Cardiac fibroblast (primary cell): ENCODE measurements around the gene USP49.
A peak's percentile ranks its signal among the peaks of the same experiment; 100 is the strongest.

Experiments used
- DNase-seq, 2 donors: peaks; one replicate each; pipeline versions ENCODE4 v3.0.0 to v3.0.0-alpha.2; 2010; ENCODE audit warnings: low read depth in 2 of 2
- H3K4me3 ChIP-seq, 2 donors: replicated peaks in 1 of 2; 1 replicate in 1 of 2; 2 replicates in 1 of 2; pipeline ENCODE4 v1.5.1; 2011; ENCODE audit warnings: low read depth in 2 of 2, low read length in 2 of 2, mild to moderate bottlenecking in 2 of 2, moderate library complexity in 1 of 2
- TF ChIP-seq, protein P1 (sequence below): IDR thresholded peaks from one replicate; pipeline ENCODE4 v1.5.1; 2011; ENCODE audit warnings: low read depth, mild to moderate bottlenecking, low read length, inconsistent platforms

The USP49 gene

DNA sequence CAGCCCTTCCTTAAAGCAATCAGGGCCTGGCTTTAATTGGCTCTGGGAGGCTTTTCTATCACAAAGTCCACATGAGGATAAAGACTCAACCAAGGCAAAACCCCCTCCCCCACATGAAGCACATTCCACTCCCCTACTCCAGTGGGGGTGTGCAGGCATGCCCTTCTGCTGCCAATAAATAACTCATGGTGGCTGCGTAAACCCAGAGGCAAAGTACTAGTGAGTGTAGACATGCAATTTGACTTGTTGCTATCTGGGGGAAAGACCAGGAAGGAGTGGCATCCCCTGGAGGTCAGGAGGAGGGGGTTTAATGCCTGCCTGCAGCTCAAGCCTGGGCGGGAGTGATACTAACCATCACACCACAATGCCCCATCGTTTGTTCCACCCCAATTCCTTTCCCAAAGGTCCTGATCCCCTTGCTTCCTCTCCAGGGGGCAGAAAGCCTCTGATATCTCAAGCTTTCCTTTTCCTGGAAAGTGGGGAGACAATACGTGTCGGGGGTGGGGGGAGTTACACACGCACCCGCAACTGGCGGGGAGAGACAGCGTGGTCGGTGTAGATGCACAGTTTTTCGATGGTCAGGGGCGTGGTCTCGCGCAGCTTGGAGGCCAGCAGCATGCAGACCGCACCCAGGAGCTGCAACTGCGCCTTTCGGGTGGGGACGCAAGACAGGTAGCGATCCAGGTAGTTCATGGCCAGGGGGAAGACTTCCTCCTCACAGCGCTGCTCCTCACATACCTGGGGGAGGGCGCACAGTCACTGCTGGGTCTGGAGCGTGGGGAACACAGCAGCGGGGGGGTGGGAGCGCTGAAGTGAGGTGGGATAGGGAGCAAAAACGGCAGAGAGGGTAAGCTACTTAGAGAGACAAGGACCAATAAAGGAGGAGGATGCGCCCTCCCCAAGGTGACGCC lies 44.9 kb upstream of the USP49 start:
- H3K4me3 ChIP-seq: peak overlapping the region; percentile 97 to 98
- TF ChIP-seq, protein P1, sequence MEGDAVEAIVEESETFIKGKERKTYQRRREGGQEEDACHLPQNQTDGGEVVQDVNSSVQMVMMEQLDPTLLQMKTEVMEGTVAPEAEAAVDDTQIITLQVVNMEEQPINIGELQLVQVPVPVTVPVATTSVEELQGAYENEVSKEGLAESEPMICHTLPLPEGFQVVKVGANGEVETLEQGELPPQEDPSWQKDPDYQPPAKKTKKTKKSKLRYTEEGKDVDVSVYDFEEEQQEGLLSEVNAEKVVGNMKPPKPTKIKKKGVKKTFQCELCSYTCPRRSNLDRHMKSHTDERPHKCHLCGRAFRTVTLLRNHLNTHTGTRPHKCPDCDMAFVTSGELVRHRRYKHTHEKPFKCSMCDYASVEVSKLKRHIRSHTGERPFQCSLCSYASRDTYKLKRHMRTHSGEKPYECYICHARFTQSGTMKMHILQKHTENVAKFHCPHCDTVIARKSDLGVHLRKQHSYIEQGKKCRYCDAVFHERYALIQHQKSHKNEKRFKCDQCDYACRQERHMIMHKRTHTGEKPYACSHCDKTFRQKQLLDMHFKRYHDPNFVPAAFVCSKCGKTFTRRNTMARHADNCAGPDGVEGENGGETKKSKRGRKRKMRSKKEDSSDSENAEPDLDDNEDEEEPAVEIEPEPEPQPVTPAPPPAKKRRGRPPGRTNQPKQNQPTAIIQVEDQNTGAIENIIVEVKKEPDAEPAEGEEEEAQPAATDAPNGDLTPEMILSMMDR: no peak
- DNase-seq: peak; percentile 53 to 83

DNA sequence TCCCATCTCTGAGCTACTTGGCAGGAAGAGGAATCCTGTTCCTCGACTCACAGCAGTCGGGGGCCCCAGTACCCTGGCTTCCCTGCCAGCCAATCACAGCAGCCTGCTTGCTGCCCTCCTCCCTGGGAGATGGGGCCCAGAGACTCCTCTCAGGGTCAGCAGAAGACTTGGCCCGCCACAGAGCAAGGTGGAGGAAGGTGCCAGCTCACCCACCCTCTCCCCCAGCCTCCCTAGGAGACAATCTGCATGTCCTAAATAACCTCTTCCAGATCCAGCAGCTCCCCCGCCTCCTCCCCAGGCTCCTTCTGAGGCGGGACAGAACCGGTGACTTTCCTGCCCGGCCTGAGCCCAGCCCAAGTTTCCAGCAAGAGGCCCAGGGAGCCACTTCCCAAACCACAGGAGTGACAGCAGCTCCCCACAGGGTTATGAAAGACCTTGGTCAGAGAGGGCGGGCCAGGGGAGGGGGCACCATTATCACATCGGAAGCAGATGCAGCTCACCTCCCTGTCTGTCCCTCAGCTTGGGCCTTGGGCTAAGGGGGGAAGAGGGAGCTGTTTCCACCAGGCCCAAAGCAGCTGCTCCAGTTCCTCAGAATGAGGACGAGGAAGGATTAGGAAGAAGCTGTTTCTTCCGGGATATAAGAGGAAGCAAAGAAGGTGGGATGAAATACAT lies 44.1 kb upstream of the USP49 start:
- peak overlapping the region; percentile 97 to 98 for H3K4me3 ChIP-seq
- peak; percentile 45 to 89 for DNase-seq
- TF ChIP-seq, protein P1: no peak

DNA sequence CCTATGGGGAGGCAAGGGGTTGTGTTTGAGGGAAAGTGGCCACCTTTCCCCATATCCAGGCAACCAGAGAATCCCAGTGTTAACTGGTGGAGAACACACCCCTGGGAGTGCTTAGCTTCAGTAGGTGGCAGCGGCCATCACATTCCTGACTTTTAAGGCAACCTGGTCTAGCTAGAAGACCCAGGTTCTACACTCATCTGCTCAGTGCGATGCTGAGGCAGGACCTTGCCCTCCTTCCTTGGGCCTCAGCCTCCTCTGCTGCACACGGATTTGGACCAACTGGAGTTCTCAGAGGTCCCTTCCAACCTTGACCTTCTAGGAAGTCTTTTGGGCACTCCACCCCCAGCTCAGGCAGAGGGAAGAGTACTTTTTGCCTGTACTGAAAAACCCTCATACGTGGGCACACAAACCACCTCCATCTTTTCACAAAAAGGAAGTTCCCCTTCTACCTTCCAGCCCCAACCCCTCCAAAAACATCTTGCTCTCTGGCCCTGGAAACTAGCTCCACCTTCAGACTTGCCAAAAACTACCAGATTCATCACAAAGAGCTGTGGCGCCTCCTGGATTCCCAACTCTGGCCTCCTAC lies 43.5 kb upstream of the USP49 start:
- peak overlapping the region; percentile 97 to 98 for H3K4me3 ChIP-seq
- no peak for DNase-seq
- TF ChIP-seq, protein P1: no peak

DNA sequence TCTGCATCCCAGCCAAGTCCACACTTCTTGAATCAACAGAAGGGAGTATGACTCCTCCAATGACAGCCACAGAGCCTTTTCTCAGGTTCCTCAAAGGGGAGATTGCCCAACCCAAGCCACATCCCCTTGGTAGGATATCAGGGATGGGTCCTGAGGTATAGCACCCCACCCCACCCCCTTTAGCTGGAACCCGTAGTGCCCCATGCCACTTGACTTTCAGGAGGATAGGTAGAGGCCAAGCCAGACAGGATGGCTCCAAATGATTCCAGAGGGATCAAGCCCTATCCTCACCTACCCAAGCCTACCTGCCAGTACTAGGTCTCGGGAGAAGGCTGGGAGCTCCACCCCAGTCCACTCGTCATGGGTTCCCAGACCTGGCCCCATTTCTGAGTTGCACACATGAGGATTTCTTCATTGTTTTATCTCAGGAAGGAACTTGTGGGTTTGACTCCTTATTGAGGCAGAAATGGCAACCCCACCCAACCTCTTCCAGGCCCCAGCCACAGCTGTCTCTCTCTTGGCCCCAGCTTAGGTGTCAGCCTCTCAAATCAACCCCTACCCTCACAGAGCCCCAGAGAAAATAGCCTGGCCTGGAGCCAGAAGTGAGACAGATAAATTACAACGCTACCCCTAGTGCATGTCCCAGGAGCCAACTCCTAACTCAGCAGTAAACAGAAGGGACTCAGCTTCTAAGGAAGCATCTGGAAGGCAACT lies 42.8 kb upstream of the USP49 start:
- peak; percentile 35 to 83 for DNase-seq
- no peak overlapping the region for H3K4me3 ChIP-seq
- TF ChIP-seq, protein P1: no peak

DNA sequence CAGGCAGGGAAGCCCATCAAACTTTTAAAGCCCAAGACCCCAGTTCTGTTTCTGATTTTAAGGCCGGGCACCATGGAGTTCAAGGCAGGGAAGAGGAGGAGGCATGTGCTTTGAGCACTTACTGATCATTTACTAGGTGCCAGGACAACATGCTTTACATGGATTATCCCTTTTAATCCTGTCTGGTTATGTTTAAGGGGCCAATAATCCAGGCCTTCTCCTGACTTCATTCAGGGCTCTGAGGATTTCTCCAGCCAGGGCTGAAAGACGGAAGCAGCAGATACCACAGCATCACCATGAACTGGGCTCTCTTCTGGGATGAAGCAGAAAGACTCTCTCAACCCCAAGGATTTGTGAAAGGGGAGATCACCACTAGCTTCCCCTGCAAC lies 42.3 kb upstream of the USP49 start:
- TF ChIP-seq, protein P1: no peak
- no peak overlapping the region for H3K4me3 ChIP-seq
- no peak for DNase-seq

DNA sequence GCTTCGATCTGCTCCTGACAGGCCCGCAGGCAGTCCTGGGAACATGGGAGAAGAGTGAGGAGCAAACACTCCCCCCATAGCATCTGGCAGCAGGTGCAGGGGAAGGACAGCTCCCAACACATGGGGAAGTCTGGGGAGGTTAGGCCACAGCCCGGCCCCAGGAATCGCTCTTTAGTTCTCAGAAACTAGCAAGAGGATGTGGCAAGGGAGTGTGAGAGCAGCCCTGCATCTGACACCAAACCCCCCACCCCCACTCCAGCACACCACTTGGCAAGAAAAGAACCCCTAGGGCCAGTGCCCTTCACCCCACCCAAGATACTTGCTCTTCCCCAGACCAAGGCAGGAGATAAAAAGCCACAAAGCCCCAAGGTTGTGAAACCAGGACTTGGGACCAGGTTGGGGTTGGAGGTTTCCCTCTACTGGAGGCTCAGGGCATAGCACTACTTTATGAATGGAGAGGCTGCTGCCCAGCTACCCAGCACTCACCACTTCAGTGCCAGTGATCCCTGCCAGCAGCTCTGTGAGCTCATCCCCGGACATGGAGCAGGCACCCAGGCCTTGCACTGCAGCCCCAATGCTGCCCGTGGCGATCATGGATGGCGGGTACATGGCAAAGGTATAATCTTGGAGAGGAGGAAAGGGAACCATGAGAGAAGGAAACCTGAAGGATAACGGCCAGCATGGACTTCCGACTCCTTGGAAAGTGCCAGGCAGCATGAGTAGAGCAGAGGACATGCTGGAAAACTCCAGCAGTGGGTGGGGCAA lies 41.1 kb upstream of the USP49 start:
- no peak overlapping the region for H3K4me3 ChIP-seq
- peak; percentile 91 to 97 for DNase-seq
- TF ChIP-seq, protein P1: peak; percentile 94
